ENCODE measurements around the gene SUN1.
"Not testable (repeated sequence)": the region's sequence is repeated elsewhere in the genome, so short reads cannot be mapped to it uniquely, and the experiment has no call there.

Gene SUN1

GRCh38 chr7:794671-795329 lies 37.5 kb upstream of the SUN1 start:
- Histone ChIP-seq H3K4me1 (ENCODE audit: control insufficient read depth, insufficient read depth, low read length) (no peaks in the 10 kb centered on the region), H3K27ac (ENCODE audit: low read depth, low read length) (no peak overlapping the region), H3K36me3 (ENCODE audit: control insufficient read depth, insufficient read depth, low read length) (no peaks in the 10 kb centered on the region; the same call in 1 of the 2 replicates), H3K9ac (ENCODE audit: low read length) (no peak overlapping the region), H3K27me3 (ENCODE audit: control insufficient read depth, insufficient read depth, low read length) (no peaks in the 10 kb centered on the region), H3K9me3 (ENCODE audit: control insufficient read depth, insufficient read depth, low read depth, low read length) (peaks cover 4% of the 10 kb centered on the region), H3K4me3 (ENCODE audit: low read depth, low read length) (no peak overlapping the region)

- not testable (repeated sequence) for H3K27ac ChIP-seq (ENCODE audit: low read depth, low read length); H3K9ac ChIP-seq (ENCODE audit: low read length); H3K36me3 ChIP-seq (ENCODE audit: control insufficient read depth, insufficient read depth, low read length); H3K4me3 ChIP-seq (ENCODE audit: low read depth, low read length); H3K9me3 ChIP-seq (ENCODE audit: control insufficient read depth, insufficient read depth, low read depth, low read length); H3K4me1 ChIP-seq (ENCODE audit: control insufficient read depth, insufficient read depth, low read length); H3K27me3 ChIP-seq (ENCODE audit: control insufficient read depth, insufficient read depth, low read length)
Observed at GRCh38 chr7:796434-797169, 35.7 kb upstream of the SUN1 start.

- H3K9me3 ChIP-seq (ENCODE audit: control insufficient read depth, insufficient read depth, low read depth, low read length): peaks cover 4% of the 10 kb centered on the region
- no peaks in the 10 kb centered on the region; the same call in 1 of the 2 replicates for H3K36me3 ChIP-seq (ENCODE audit: control insufficient read depth, insufficient read depth, low read length)
- H3K9ac ChIP-seq (ENCODE audit: low read length): no peak overlapping the region
- no peaks in the 10 kb centered on the region; the same call in 1 of the 2 replicates for H3K4me1 ChIP-seq (ENCODE audit: control insufficient read depth, insufficient read depth, low read length)
- H3K27ac ChIP-seq (ENCODE audit: low read depth, low read length): no peak overlapping the region
- H3K4me3 ChIP-seq (ENCODE audit: low read depth, low read length): no peak overlapping the region
- H3K27me3 ChIP-seq (ENCODE audit: control insufficient read depth, insufficient read depth, low read length): no peaks in the 10 kb centered on the region
Observed at GRCh38 chr7:798921-799470, 33.3 kb upstream of the SUN1 start.

- Histone ChIP-seq H3K36me3 (ENCODE audit: control insufficient read depth, insufficient read depth, low read length) (no peaks in the 10 kb centered on the region; the same call in 1 of the 2 replicates), H3K4me1 (ENCODE audit: control insufficient read depth, insufficient read depth, low read length) (no peaks in the 10 kb centered on the region; the same call in 1 of the 2 replicates), H3K9me3 (ENCODE audit: control insufficient read depth, insufficient read depth, low read depth, low read length) (peaks cover 4% of the 10 kb centered on the region), H3K4me3 (ENCODE audit: low read depth, low read length) (no peak overlapping the region), H3K27ac (ENCODE audit: low read depth, low read length) (no peak overlapping the region), H3K9ac (ENCODE audit: low read length) (no peak overlapping the region), H3K27me3 (ENCODE audit: control insufficient read depth, insufficient read depth, low read length) (no peaks in the 10 kb centered on the region)
Observed at GRCh38 chr7:800692-801091, 31.6 kb upstream of the SUN1 start.

GRCh38 chr7:801351-801750 lies 30.9 kb upstream of the SUN1 start:
- H3K9ac ChIP-seq (ENCODE audit: low read length); H3K36me3 ChIP-seq (ENCODE audit: control insufficient read depth, insufficient read depth, low read length); H3K4me3 ChIP-seq (ENCODE audit: low read depth, low read length); H3K27me3 ChIP-seq (ENCODE audit: control insufficient read depth, insufficient read depth, low read length); H3K4me1 ChIP-seq (ENCODE audit: control insufficient read depth, insufficient read depth, low read length); H3K27ac ChIP-seq (ENCODE audit: low read depth, low read length); H3K9me3 ChIP-seq (ENCODE audit: control insufficient read depth, insufficient read depth, low read depth, low read length): not testable (repeated sequence)

- H3K27me3 ChIP-seq (ENCODE audit: control insufficient read depth, insufficient read depth, low read length): no peaks in the 10 kb centered on the region
- peaks cover 4% of the 10 kb centered on the region for H3K9me3 ChIP-seq (ENCODE audit: control insufficient read depth, insufficient read depth, low read depth, low read length)
- H3K4me1 ChIP-seq (ENCODE audit: control insufficient read depth, insufficient read depth, low read length): no peaks in the 10 kb centered on the region; the same call in 1 of the 2 replicates
- H3K4me3 ChIP-seq (ENCODE audit: low read depth, low read length): no peak overlapping the region
- H3K27ac ChIP-seq (ENCODE audit: low read depth, low read length): no peak overlapping the region
- H3K36me3 ChIP-seq (ENCODE audit: control insufficient read depth, insufficient read depth, low read length): no peaks in the 10 kb centered on the region; the same call in 1 of the 2 replicates
- H3K9ac ChIP-seq (ENCODE audit: low read length): no peak overlapping the region
Observed at GRCh38 chr7:801940-802381, 30.3 kb upstream of the SUN1 start.

- Histone ChIP-seq H3K4me3 (ENCODE audit: low read depth, low read length) (no peak overlapping the region), H3K27ac (ENCODE audit: low read depth, low read length) (no peak overlapping the region), H3K4me1 (ENCODE audit: control insufficient read depth, insufficient read depth, low read length) (no peaks in the 10 kb centered on the region; the same call in 1 of the 2 replicates), H3K9ac (ENCODE audit: low read length) (no peak overlapping the region), H3K9me3 (ENCODE audit: control insufficient read depth, insufficient read depth, low read depth, low read length) (peaks cover 9% of the 10 kb centered on the region), H3K36me3 (ENCODE audit: control insufficient read depth, insufficient read depth, low read length) (no peaks in the 10 kb centered on the region; the same call in 1 of the 2 replicates), H3K27me3 (ENCODE audit: control insufficient read depth, insufficient read depth, low read length) (no peaks in the 10 kb centered on the region)
Observed at GRCh38 chr7:802500-803242, 29.6 kb upstream of the SUN1 start.

- Histone ChIP-seq H3K4me1 (ENCODE audit: control insufficient read depth, insufficient read depth, low read length) (no peaks in the 10 kb centered on the region; the same call in 1 of the 2 replicates), H3K27me3 (ENCODE audit: control insufficient read depth, insufficient read depth, low read length) (no peaks in the 10 kb centered on the region), H3K9ac (ENCODE audit: low read length) (no peak overlapping the region), H3K27ac (ENCODE audit: low read depth, low read length) (no peak overlapping the region), H3K9me3 (ENCODE audit: control insufficient read depth, insufficient read depth, low read depth, low read length) (peaks cover 12% of the 10 kb centered on the region), H3K4me3 (ENCODE audit: low read depth, low read length) (no peak overlapping the region), H3K36me3 (ENCODE audit: control insufficient read depth, insufficient read depth, low read length) (no peaks in the 10 kb centered on the region; the same call in 1 of the 2 replicates)
Observed at GRCh38 chr7:803243-803635, 29.0 kb upstream of the SUN1 start.

GRCh38 chr7:803796-804195 lies 28.5 kb upstream of the SUN1 start:
- H3K9me3 ChIP-seq (ENCODE audit: control insufficient read depth, insufficient read depth, low read depth, low read length): peaks cover 16% of the 10 kb centered on the region
- H3K4me1 ChIP-seq (ENCODE audit: control insufficient read depth, insufficient read depth, low read length); H3K27me3 ChIP-seq (ENCODE audit: control insufficient read depth, insufficient read depth, low read length); H3K36me3 ChIP-seq (ENCODE audit: control insufficient read depth, insufficient read depth, low read length); H3K27ac ChIP-seq (ENCODE audit: low read depth, low read length); H3K9ac ChIP-seq (ENCODE audit: low read length); H3K4me3 ChIP-seq (ENCODE audit: low read depth, low read length): not testable (repeated sequence)

GRCh38 chr7:805261-805660 lies 27.0 kb upstream of the SUN1 start:
- Histone ChIP-seq H3K4me1 (ENCODE audit: control insufficient read depth, insufficient read depth, low read length) (no peaks in the 10 kb centered on the region; the same call in 1 of the 2 replicates), H3K9ac (ENCODE audit: low read length) (no peak overlapping the region), H3K27ac (ENCODE audit: low read depth, low read length) (no peak overlapping the region), H3K4me3 (ENCODE audit: low read depth, low read length) (no peak overlapping the region), H3K27me3 (ENCODE audit: control insufficient read depth, insufficient read depth, low read length) (no peaks in the 10 kb centered on the region), H3K9me3 (ENCODE audit: control insufficient read depth, insufficient read depth, low read depth, low read length) (peaks cover 12% of the 10 kb centered on the region), H3K36me3 (ENCODE audit: control insufficient read depth, insufficient read depth, low read length) (no peaks in the 10 kb centered on the region)
